Fibroblast of lung (primary cell): ENCODE measurements around the gene ISOC2. TPM values are rescaled to one million over a fixed set of nuclear protein-coding genes. Genes with fewer than 3 reads are reported as not detected.
A peak's percentile ranks its signal among the peaks of the same experiment; 100 is the strongest.

Experiments used
- DNase-seq, 2 donors: peaks; one replicate each; pipeline versions ENCODE4 v3.0.0 to v3.0.0-alpha.2; 2010; ENCODE audit warnings: low read depth in 2 of 2
- H2AFZ ChIP-seq: 2 replicates; pipeline ENCODE4 v1.5.1; 2012; ENCODE audit warnings: low read length, control low read depth, inconsistent platforms
- H3K27ac ChIP-seq: 2 replicates; pipeline ENCODE4 v1.5.1; 2011; ENCODE audit warnings: low read length, control low read depth; ENCODE audit not compliant: insufficient read depth
- H3K27me3 ChIP-seq: 2 replicates; pipeline ENCODE4 v1.5.1; 2011; ENCODE audit warnings: mild to moderate bottlenecking, low read length; ENCODE audit not compliant: control insufficient read depth, insufficient read depth
- H3K36me3 ChIP-seq: 2 replicates; pipeline ENCODE4 v1.5.1; 2011; ENCODE audit warnings: low read length; ENCODE audit not compliant: control insufficient read depth, insufficient read depth
- H3K4me1 ChIP-seq: 2 replicates; pipeline ENCODE4 v1.5.1; 2011; ENCODE audit warnings: low read length; ENCODE audit not compliant: control insufficient read depth, insufficient read depth; ENCODE audit errors: extremely low read depth
- H3K4me2 ChIP-seq: 2 replicates; pipeline ENCODE4 v1.5.1; 2011; ENCODE audit warnings: low read length, control low read depth; ENCODE audit not compliant: insufficient read depth; ENCODE audit errors: extremely low read depth
- H3K4me3 ChIP-seq, 4 experiments: fragments of 200-600 bp in 1 of 4; sonication (generic) in 1 of 4; replicated peaks in 1 of 4; 2 replicates each; pipeline ENCODE4 v1.5.1; 2011 to 2016; ENCODE audit warnings: low read length in 4 of 4, low read depth in 3 of 4, mild to moderate bottlenecking in 3 of 4, control low read depth in 2 of 4, inconsistent platforms in 1 of 4, mixed read lengths in 1 of 4; ENCODE audit not compliant: insufficient read depth in 1 of 4; ENCODE audit errors: control extremely low read depth in 1 of 4
- H3K79me2 ChIP-seq: 2 replicates; pipeline ENCODE4 v1.5.1; 2012; ENCODE audit warnings: mild to moderate bottlenecking, low read length, inconsistent platforms; ENCODE audit not compliant: control insufficient read depth, insufficient read depth
- H3K9ac ChIP-seq: 2 replicates; pipeline ENCODE4 v1.5.1; 2011; ENCODE audit warnings: mild to moderate bottlenecking, low read length, control low read depth; ENCODE audit not compliant: insufficient read depth
- H3K9me3 ChIP-seq: 2 replicates; pipeline ENCODE4 v1.5.1; 2012; ENCODE audit warnings: low read depth, low read length; ENCODE audit not compliant: control insufficient read depth, insufficient read depth
- H4K20me1 ChIP-seq: 2 replicates; pipeline ENCODE4 v1.5.1; 2011; ENCODE audit warnings: low read length; ENCODE audit not compliant: control insufficient read depth, insufficient read depth; ENCODE audit errors: extremely low read depth
- EZH2 ChIP-seq: IDR thresholded peaks from 2 replicates; pipeline ENCODE4 v1.5.1; 2012; ENCODE audit warnings: low read length, control low read depth, mild to moderate bottlenecking; ENCODE audit errors: missing control alignments
- polyA plus RNA-seq, 2 donors: library from polyadenylated mRNA; depleted of rRNA in 1 of 2; stranded (reverse) in 1 of 2; unstranded in 1 of 2; fragments of >200 nt; gene quantifications; 2 replicates each; pipeline ENCODE4 v1.2.1, GENCODE V29; 2011 to 2012; ENCODE audit warnings: missing spikeins in 1 of 2
- total RNA-seq: library from RNA; depleted of rRNA; stranded (reverse); fragments of >200 nt; gene quantifications from 2 replicates; pipeline ENCODE4 v1.2.1, GENCODE V29; 2014
- TF ChIP-seq, protein P1 (sequence below), 2 donors: IDR thresholded peaks in 1 of 2; conservative IDR thresholded peaks in 1 of 2; 1 replicate in 1 of 2; 2 replicates in 1 of 2; pipeline ENCODE4 v1.5.1; 2011 to 2012; ENCODE audit warnings: low read length in 2 of 2, control low read depth in 1 of 2, inconsistent platforms in 1 of 2, low read depth in 1 of 2, mild to moderate bottlenecking in 1 of 2

The ISOC2 gene
- total and polyA plus RNA-seq, 2 donors (not counting 1 experiment from before 2014, with no cell fraction given): 24.8 to 35.5 TPM

DNA sequence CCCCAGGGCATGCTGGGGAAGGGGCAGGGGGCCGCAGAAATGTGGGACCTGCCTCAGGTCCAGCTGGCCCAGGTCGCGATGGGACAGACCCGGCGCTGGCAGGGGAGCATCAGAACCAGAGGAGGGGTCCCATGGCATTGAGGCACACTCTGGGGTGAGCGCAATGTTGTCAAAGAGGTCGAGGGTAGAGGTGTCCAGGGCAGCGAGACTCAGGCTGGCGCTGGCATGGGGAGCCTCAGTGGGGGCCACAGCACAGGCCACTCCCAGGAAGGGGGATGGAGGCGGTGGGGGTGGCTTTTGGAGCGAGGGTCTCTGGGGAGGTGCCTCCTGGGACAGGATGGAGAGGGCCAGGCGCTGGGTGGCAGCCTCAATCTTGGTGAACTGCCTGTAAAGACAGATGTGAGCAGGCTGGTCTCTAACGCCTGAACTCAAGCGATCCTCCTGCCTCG lies 2.2 kb upstream of the ISOC2 start:
- H3K36me3 ChIP-seq: no peaks in the 10 kb centered on the region
- no peak overlapping the region for H3K27ac ChIP-seq
- no peaks in the 10 kb centered on the region for H3K27me3 ChIP-seq
- DNase-seq: no peak
- H3K9me3 ChIP-seq: no peaks in the 10 kb centered on the region
- H3K4me3 ChIP-seq: no peak overlapping the region
- H3K4me2 ChIP-seq: no peak overlapping the region
- H2AFZ ChIP-seq: no peak overlapping the region
- TF ChIP-seq, protein P1, sequence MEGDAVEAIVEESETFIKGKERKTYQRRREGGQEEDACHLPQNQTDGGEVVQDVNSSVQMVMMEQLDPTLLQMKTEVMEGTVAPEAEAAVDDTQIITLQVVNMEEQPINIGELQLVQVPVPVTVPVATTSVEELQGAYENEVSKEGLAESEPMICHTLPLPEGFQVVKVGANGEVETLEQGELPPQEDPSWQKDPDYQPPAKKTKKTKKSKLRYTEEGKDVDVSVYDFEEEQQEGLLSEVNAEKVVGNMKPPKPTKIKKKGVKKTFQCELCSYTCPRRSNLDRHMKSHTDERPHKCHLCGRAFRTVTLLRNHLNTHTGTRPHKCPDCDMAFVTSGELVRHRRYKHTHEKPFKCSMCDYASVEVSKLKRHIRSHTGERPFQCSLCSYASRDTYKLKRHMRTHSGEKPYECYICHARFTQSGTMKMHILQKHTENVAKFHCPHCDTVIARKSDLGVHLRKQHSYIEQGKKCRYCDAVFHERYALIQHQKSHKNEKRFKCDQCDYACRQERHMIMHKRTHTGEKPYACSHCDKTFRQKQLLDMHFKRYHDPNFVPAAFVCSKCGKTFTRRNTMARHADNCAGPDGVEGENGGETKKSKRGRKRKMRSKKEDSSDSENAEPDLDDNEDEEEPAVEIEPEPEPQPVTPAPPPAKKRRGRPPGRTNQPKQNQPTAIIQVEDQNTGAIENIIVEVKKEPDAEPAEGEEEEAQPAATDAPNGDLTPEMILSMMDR (conservative IDR thresholded peaks at IDR 0.05 in 1 of 2, IDR thresholded peaks at IDR 0.05 in 1 of 2; ENCODE audit: low read depth in 1 of 2, low read length in 2 of 2): no peak
- no peak for TF ChIP-seq EZH2
- no peaks in the 10 kb centered on the region for H4K20me1 ChIP-seq
- H3K79me2 ChIP-seq: no peaks in the 10 kb centered on the region
- peaks cover 12% of the 10 kb centered on the region for H3K4me1 ChIP-seq
- no peak overlapping the region for H3K9ac ChIP-seq

DNA sequence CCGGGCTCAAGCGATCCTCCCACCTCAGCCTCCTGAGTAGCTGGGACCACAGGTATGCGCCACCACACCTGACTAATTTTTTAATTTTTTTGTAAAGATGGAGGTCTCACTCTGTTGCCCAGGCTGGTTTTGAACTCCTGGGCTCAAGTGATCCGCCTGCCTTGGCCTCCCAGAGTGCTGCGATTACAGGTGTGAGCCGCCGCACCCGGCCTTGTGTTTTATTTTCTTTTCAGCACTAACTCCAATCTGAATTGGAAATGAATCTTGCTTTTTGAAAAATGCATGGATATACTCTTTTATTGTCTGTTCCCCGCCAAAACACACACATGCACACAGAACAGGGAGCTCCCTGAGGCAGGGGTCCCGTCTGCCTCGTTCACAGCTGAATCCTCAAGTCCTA lies 1.3 kb upstream of the ISOC2 start:
- H3K27me3 ChIP-seq: no peaks in the 10 kb centered on the region
- peaks cover 10% of the 10 kb centered on the region for H3K4me1 ChIP-seq
- H3K4me2 ChIP-seq: no peak overlapping the region
- no peak overlapping the region for H3K4me3 ChIP-seq
- DNase-seq: no peak
- no peaks in the 10 kb centered on the region for H4K20me1 ChIP-seq
- no peak overlapping the region for H2AFZ ChIP-seq
- no peak overlapping the region for H3K27ac ChIP-seq
- H3K9me3 ChIP-seq: no peaks in the 10 kb centered on the region
- H3K36me3 ChIP-seq: no peaks in the 10 kb centered on the region
- no peak for TF ChIP-seq EZH2
- TF ChIP-seq, protein P1 (conservative IDR thresholded peaks at IDR 0.05 in 1 of 2, IDR thresholded peaks at IDR 0.05 in 1 of 2; ENCODE audit: low read depth in 1 of 2, low read length in 2 of 2): no peak
- no peaks in the 10 kb centered on the region for H3K79me2 ChIP-seq
- no peak overlapping the region for H3K9ac ChIP-seq

DNA sequence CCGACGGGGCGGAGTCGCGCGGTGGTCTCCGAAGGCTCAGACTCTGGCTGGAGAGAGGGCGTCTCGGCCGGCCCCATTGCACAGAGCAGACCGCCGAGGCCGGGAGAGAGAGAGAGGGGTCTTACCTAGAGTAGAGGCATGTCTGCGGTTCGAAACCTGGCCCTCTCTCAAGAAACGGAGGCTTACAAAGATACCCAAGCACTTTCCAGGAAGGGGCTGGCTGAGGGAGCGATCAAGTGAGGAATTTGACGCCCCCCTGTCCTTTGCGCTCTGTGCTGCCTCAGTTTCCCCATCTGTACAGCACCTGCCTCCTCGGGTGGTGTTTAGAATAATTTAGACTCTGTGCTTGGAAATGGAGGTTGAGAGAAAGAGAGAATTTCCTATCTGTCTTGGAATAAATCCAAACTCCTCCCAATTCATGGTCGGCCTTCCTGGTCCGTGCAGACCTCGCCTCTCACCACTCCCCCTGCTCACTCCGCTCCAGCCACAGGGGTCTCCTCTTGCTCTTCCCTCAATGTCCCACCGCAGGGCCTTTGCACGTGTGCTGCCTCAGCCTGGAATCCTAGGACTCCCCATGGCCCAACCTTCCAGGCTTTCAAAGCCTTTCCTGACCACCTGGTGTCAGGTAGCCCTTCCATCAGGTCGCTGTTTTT lies 658 bp upstream of the ISOC2 start:
- Histone ChIP-seq H3K4me2 (peak overlapping the region; percentile 99), H3K79me2 (no peaks in the 10 kb centered on the region), H3K36me3 (no peaks in the 10 kb centered on the region), H3K27ac (peak overlapping the region; percentile 73), H3K9ac (peak overlapping the region; percentile 55), H4K20me1 (no peaks in the 10 kb centered on the region), H3K27me3 (no peaks in the 10 kb centered on the region), H3K9me3 (no peaks in the 10 kb centered on the region), H3K4me3 (peak overlapping the region; percentile 57 to 76 (median 72)), H3K4me1 (peaks cover 8% of the 10 kb centered on the region), H2AFZ (peak overlapping the region; percentile 89)
- DNase-seq: peak; percentile 31 to 48
- TF ChIP-seq, protein P1 (conservative IDR thresholded peaks at IDR 0.05 in 1 of 2, IDR thresholded peaks at IDR 0.05 in 1 of 2; ENCODE audit: low read depth in 1 of 2, low read length in 2 of 2): no peak
- no peak for TF ChIP-seq EZH2
